HG03103 (cell line): ENCODE data around the gene PACRG.

Experiments
- ATAC-seq: cut with Tn5 transposase; IDR thresholded peaks from one replicate; pipeline ENCODE4 v1.9.1; 2021; ENCODE audit warnings: low read depth; ENCODE audit not compliant: unreplicated experiment

Gene PACRG

DNA sequence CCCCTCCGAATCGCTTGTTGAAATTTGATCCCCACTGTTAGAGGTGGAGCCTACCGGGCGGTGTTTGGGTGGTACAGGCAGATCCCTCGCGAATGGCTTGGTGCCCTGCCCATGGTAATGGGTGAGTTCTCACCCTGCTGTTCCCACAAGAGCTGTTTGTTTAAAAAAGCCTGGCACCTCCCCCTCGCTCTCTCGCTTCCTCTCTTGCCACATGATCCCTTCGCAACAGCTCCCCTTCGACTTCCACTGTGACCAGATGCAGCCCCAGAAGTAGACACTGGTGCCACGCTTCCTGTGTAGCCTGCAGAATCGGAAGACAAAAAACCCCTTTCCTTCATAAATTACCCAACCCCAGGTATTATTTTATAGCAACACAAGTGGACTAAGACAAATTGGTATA lies 394.6 kb downstream of the PACRG start:
- ATAC-seq: no peak

DNA sequence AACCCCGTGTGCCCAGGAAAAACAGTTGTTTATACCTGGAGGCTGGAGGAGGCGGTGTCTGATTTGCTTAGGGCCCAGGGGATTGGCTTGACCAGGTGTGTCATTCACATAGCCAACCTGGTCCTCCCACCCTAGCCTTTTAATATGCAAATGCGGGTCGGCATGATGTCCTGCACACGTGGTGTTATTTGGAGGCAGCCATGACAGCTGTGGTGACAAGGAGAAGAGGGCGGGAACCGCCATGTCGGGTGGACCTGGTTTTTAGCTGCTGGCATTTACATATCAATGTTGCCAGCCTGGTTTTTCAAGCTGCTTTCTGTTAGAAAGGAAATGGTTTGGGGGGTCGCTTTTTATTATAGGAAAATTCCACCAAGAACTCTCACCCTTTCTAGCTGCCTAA lies 395.3 kb downstream of the PACRG start:
- no peak for ATAC-seq

DNA sequence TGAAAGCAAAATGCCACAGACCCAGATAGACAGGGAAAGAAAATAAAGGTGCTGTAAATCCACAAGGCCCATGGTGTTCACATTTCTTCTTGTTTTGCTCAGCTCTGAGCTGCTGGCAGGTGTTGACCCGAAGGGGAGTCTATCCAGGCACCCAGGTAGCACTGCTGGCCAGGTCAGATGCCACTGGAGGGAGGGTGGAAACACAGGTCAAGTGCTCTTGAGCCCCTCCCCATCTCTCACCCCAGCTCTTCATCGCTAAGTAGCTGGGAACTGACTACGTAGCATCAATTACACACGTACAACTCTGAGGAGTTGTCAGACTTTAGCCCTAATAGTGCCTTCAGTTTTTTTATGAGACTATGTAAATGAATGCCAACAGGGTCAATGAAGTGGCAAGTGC lies 399.0 kb downstream of the PACRG start:
- no peak for ATAC-seq

DNA sequence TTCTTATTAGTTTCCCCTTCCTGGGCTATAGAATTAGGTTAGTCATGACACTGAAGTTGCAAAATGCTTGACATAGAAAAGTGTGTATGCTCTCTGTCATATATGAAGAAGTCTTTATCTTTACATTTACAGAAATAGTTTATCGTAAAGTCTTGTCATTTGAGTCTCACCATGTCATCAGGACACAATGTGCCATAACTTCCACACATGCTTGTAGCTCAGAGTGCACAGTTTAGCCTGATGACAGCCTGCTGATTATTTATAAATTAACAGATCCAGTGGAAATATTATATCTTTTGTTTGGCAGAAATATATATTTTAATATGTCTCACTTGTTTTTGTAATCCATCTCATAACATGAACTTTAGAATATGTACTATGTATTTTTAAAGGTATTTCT lies 399.8 kb downstream of the PACRG start:
- ATAC-seq: no peak

DNA sequence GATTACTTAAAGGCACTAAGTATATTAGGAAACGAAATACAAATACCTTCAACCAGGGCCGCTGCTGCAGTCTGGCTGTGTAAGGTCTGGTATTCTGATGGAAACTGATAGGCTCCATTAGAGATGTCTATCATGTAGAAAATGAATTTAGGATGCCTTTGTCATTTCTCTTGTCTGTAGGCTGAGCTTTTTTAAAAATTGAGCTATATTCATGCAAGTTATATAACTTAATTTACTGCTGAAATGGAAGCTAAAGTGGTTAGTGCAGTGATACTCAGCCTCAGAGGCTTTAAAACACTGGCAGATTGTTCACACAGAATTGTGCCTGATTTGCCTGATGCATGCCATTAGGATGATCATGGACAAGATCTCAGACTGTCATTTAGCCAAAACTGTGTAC lies 400.6 kb downstream of the PACRG start:
- no peak for ATAC-seq

DNA sequence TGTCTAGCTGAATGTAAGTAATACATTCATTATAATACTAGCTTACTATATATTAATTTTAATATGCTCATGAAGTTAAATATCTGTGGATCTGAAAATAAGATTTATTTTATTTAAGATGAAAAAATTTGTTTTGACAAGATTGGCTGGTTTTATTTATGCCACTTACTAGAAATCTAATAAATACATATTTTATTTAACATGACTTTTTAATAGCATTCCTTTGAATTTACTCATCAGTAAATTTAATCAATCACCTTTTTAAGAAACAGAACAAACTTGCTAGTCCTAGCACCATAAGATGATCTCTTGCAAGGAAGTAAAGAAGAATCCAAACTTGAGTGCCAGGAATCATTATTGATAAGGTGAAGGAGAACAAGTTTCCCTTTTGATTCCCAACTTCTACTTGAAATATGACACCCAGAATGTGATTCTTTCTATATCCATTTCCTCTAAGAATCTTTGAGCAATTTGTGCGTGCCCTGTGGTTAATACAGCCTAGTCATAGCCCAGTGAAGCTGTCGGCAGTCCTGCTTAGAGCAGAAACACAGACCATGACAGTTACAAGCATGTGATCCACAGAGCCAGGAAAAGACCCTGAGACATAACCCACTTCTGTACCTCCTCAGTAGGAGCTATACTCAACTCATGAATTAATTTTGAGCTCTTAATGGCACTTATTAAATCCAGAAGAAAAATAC lies 404.4 kb downstream of the PACRG start:
- ATAC-seq: no peak

DNA sequence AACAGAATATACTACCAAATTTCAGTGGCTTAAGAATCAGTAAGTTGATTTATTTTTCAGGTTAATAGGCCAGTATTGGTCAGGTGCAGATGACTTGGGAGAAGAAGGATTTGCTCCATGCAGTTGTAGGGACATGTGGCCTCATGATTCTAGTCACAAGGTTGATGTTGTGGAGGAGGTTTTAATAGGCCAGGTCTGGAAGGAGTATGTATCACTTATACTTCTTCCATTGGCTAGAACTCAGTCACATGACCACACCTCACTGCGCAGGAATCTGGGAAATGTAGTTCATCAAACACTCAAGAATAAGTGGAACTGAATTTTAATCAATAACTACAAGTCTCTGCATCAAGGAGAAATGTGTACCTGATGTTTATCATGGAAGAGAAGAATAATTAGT lies 405.2 kb downstream of the PACRG start:
- no peak for ATAC-seq

DNA sequence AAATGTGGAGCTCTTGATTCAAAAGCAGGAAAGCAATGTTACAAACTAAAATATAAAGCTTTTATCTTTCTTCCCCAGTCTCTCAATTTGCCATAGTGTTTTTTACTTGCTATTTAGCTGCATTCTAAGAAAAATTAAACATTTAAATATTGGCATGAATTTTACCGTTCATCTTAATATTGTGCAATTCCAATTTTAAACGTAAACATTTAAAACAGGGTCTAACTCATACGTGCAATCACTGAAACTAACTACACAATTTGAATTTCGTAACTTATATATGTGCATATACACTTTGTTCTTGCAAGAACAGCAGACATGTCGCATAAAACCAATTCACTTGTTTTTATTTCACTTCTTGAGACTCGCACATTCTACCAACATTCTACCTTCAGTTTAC lies 405.9 kb downstream of the PACRG start:
- ATAC-seq: no peak

DNA sequence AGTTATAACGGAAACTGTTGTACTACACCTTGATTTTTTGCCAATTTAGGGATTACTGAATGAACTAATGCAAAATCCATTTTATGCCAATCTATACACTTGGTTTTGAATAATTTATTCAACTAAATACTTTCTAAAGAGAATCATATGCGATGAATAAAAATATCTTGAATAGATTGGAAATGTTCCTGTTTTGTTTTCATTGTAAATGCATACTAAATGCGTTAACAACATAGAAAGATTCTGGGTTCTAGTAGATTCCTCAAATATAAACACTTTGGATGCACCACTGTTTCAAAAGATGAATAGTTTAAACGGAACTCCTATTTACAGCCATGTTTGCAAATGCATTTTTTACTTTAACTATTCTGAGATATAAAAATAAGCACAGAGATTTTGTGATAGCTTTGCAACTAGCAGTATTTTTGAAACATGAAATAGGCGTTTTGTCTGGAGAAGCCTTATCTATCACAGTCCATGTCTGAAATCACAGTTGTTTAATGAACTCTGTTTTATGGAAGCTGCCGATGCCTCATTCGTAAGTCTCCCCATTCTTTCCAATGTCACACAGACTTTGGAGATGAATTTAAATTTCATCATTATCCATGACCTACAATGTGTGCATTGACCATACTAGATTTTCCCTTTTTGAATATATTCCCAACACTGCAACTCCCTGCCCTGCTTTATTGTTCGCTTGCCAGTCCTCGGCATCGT lies 409.1 kb downstream of the PACRG start:
- no peak for ATAC-seq

DNA sequence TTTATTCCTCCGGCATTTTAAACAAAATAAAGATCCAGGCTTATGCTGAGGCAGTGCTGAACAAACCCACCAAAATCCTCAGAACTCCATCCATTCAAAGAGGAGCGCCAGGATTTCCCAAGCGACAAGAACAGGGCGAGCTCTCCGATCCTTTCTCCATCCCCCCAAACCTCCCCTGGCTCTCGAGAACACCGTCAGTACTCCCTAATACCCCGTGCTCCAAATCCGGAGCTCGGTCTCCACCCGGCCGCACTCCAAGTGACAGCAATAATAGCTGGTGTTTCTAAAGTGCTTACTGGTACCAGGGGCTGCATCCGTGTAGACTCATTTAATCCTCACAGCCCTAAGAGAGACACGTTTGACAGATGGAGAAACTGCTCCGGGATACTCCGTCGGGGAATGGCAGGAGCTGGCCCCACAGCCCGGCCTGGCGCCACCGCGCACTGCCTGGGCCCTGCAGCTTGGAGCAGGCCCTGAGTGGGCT lies 409.7 kb downstream of the PACRG start:
- ATAC-seq: no peak

DNA sequence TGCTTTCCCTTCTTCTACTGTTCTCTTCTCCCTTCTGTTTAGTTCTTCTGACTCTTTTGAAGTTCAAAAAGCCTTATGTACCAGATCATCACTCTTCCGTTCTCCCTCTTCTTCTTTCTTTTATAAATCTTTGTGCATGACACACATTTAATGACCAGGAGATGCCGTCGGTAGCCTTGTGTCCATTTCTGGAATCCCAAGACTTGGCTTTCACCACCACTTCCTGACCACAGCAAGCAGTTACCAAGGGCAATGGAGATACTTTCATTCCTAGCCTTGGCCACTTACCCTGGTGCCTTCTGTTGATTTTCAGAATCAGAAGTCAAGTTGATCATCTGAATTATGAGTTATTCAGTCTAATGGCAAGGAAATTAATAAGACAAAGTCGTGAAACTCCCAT lies 418.3 kb downstream of the PACRG start:
- no peak for ATAC-seq

DNA sequence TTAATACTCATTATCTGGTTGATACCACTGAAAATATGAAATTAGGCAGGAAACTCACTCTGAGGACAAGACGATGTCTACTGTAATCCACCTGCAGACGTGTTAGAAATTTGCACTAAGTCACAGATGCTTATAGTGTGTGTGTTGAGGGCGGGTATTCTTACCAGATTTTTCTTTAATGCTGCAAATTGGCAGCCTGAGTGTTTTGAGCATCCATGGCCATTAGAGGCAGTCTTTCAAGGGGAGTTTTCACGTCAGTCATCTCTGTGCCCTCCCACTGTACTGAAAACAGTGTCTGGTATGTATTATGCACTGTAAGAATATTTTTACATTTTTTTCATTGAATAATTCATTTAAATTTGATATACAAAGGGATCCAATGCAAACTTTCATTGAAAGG lies 420.2 kb downstream of the PACRG start:
- ATAC-seq: no peak

DNA sequence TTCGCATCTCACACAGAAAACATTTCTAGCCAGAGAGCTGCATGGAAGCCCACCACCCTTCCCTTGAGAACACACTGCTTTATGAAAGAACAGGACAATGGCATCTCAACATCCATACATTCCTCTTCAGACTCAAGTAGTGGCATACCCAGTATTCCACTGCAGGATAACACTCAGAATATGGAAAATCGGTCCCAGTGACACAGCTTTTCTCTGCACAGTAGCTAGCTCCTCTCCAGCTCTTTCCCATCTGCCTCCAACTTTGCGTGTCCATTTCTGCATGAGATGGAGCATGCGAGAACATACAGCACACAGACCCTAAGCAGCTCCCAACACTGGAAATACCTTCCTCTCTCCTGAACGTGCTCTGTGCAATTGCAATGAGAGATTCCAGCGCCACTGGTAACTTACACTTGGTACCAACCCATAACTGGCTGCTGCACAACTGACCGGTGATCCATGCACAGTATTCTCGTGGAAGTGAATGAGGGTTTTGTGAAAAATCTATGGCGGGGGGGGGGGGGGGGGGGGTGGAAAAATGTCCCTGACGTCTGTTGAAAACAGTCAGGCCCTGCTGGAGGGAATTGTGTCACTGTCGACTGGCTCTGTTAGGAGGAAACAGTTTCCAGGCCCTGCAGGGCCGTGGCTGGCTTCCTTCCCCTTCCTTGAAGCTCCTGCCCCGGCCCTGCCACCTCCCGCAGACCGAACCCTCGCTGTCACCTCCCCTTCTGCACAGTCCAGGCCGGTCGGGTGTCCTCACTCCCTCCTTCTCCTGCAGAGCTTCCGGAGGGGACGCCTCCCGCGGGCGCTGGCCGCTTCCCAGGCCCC lies 420.9 kb downstream of the PACRG start:
- no peak for ATAC-seq

DNA sequence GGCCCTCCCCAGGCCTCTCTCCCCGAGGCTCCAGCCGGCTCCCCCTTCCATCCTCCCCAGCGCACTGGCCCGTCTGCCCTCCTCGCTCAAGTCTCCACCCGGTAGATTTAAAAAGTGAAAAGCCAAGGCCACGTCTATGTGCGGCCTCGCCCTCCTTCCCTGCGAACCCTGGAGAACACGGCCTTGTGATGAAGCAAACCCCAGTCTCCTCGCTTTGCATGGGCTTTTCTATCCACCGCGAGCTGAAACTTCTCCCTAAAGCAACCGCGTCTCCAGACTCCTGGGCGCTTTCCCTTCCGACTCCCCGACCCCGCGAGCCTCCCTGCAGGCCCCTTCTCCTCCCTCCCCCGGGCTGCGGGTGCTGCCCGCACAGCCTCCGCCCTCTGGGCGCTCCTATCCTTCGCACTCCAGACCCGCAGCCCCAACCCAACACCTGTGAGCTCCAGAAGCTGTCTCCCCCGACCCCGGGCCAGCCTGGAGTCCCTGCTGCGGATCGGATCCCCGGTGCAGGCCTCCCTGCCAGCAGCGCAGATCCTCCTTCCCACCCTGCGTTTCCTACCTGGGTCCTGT lies 421.6 kb downstream of the PACRG start:
- ATAC-seq: no peak

DNA sequence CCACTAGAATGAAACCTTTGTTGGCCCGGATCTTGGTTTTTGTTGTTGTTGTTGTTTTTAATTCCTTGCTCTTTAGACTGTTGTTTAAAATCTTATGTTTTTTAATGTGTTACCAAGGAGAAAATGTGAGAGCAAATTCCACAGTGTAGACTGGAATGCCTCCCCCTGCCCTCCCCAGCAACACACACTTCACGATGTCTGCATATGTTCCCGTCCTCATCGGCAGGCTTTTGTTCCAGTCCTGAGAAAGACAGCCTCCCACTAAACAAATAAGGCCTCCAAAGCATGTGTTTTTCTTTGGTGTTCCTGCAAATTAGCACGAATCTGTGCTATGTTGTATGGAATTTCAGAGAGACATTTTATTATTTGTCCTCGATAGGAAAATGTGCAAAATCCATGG lies 423.4 kb downstream of the PACRG start:
- no peak for ATAC-seq

DNA sequence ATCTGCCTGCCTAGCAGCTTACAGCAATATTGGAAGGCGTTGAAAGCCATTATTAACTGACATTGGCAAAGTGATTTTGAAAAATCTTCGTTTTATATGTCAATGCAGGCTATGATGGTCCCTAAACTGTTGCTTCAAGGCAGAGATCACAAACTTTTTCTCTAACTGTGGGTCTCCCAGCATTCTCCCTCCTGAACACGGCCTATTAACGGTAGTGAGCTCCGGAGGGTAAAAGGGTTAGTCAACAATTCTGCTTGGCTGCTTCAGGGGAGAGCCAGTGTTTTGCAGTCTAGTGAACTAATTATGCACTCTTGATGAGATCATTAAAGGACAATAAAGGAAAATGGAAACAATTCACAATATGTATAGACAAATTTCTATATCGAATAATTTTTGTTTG lies 424.9 kb downstream of the PACRG start:
- ATAC-seq: no peak

DNA sequence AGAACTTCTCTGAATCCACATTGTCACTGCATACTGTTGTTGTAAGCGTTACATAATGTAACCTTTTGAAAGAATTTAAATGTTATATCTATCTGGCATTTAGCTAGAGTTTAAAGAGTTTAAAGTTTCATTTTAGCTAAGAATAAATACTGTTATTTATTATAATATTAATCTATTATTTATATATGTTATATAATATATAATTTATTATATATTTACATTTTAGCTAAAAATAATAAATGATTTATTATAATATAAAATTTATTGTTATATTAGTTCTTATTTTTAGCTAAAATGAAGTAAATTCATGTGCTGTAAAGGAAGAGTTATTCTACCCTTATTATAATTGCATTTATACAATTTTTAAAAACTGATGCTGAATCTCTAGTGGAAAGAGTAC lies 431.3 kb downstream of the PACRG start:
- no peak for ATAC-seq

DNA sequence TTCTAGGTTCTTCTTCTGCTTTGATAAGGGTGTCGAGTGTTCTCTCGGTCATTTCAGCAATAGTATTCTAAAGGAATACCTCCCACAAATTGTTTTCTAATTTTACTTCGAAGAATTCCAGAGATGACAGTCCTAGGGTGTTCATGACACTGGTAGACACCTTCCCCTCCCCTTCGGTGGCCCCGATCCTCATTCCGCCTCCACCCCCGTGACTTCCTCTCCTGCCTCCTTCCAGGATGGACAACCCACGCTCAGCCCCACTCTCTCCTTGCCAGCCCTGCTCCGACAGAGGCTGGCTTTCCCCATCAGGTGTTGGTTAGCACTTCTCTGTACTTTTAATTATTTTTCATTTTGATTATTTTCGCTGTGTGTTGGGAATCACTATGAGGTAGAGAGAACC lies 431.9 kb downstream of the PACRG start:
- ATAC-seq: no peak

DNA sequence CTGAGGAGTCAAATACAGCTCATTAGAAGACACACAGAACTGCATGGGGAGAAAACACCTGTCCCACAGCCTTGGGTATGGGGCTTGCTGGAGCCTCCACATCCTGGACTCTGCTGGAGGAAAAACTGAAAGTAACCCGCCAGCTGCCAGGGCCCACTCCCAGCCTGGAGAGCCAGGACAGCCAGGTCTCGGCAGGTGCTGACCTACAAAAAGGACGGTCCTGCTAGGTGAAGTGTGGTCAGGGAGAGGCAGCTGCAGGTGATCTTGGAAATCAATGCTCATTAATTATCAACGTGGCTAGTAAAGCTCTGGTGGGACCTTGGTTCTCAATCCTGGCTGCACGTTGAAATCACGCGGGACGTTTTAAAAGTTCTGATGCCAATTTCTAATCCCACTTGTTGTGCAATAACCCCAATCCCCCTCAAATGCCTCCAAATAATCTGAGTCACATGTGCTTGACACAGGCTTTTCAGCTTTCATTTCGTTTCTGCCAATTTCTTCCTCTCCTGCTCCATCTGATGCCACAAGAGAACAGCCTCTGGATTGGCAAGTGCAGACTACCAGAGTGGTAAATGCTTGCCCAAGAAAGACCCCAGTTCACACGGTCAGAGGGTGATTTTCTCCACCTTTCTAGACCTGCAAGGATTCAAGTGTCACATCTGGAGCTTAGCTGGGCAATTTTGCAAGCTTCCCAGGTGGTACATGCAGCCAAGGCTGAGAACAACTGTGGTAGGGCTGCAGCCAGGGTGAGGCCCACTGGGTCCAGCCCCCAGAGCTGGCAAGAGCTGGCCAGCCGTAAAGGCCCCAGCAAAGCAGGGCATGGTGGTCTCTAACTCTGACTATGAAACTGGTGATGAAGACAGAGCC lies 434.5 kb downstream of the PACRG start:
- ATAC-seq: no peak

DNA sequence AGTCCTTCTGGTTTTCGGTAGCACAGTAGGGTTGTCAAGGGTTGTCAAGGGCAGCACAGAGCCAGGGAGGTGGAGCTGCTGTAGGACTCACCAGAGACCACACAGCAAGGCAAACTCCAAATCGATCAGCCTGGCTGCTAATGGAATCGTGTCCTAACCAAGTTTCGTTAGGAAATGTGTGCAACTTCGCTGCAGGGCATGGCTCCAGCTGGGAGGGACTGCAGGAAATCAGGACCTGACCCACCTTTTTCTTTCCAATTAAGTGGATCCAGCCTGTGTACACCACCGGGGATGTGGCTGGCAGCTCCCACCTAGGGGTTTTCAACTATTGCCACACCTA lies 435.1 kb downstream of the PACRG start:
- no peak for ATAC-seq
